Measurements from ENCODE around the gene DNAH9.

Gene DNAH9

DNA sequence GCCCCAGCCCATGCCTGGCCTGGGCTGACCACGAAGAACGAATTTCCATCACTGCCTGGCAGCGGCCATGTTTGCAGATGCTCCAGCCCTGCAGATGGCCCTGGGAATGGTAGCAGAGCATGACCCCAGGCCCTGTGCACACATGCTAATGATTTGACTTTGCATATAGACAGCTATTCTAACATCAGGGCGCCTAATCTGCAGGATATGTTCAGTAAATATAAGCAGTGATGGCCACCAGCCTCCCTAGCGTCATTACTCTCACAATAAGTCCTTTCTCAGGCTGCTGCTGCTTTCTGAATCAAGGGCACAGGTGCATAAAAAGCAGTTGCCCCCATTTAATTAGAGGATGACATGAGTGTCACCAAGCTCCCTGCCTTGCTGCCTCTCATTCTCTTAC is 24.2 kb downstream of the DNAH9 start:
- TF ChIP-seq EZH2phosphoT487 (IDR thresholded peaks at IDR 0.05; ENCODE audit: low read depth) = no peak
- TF ChIP-seq, protein P1, sequence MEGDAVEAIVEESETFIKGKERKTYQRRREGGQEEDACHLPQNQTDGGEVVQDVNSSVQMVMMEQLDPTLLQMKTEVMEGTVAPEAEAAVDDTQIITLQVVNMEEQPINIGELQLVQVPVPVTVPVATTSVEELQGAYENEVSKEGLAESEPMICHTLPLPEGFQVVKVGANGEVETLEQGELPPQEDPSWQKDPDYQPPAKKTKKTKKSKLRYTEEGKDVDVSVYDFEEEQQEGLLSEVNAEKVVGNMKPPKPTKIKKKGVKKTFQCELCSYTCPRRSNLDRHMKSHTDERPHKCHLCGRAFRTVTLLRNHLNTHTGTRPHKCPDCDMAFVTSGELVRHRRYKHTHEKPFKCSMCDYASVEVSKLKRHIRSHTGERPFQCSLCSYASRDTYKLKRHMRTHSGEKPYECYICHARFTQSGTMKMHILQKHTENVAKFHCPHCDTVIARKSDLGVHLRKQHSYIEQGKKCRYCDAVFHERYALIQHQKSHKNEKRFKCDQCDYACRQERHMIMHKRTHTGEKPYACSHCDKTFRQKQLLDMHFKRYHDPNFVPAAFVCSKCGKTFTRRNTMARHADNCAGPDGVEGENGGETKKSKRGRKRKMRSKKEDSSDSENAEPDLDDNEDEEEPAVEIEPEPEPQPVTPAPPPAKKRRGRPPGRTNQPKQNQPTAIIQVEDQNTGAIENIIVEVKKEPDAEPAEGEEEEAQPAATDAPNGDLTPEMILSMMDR (IDR thresholded peaks at IDR 0.05; ENCODE audit: low read depth, low read length) = no peak
- H3K79me2 ChIP-seq (ENCODE audit: low read length) = no peaks in the 10 kb centered on the region
- no peak overlapping the region for H2AFZ ChIP-seq (ENCODE audit: low read depth, low read length)
- no peak overlapping the region for H3K4me3 ChIP-seq (ENCODE audit: low read length)
- no peak overlapping the region for H3K4me2 ChIP-seq (ENCODE audit: low read length)
- no peak overlapping the region for H3K27ac ChIP-seq (ENCODE audit: low read length)
- H3K4me1 ChIP-seq (ENCODE audit: low read length) = no peaks in the 10 kb centered on the region
- H3K9ac ChIP-seq (ENCODE audit: low read length) = no peak overlapping the region
- no peaks in the 10 kb centered on the region for H4K20me1 ChIP-seq (ENCODE audit: insufficient read depth, low read length)
- H3K9me3 ChIP-seq (ENCODE audit: insufficient read depth, low read length) = no peaks in the 10 kb centered on the region
- H3K36me3 ChIP-seq (replicated peaks; ENCODE audit: low read depth, low read length) = no peaks in the 10 kb centered on the region
- H3K27me3 ChIP-seq (ENCODE audit: low read depth, low read length) = peaks cover 6% of the 10 kb centered on the region

DNA sequence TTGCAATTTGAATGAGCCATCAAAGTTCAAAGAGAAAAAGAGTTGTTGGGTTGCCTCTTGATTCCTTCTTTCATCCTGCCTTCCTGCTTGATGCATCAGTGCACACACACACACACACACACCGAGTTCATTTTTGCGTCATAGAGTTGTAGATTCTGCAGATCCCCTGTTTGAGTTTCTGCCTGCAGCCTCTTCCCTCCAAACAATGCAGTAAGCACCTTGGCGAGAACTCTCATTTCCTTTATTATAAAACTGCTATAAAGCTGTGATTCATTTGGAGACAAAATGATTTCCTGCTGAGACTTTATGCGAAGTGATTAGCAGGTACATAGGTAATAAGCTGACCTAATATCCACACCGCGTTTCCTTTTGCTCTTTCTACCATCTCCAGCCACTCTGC is 26.7 kb downstream of the DNAH9 start:
- H3K36me3 ChIP-seq (replicated peaks; ENCODE audit: low read depth, low read length) = no peaks in the 10 kb centered on the region
- no peak overlapping the region for H3K4me3 ChIP-seq (ENCODE audit: low read length)
- H3K9me3 ChIP-seq (ENCODE audit: insufficient read depth, low read length) = no peaks in the 10 kb centered on the region
- H3K9ac ChIP-seq (ENCODE audit: low read length) = no peak overlapping the region
- H2AFZ ChIP-seq (ENCODE audit: low read depth, low read length) = no peak overlapping the region
- no peaks in the 10 kb centered on the region for H3K4me1 ChIP-seq (ENCODE audit: low read length)
- H3K4me2 ChIP-seq (ENCODE audit: low read length) = no peak overlapping the region
- H3K27ac ChIP-seq (ENCODE audit: low read length) = no peak overlapping the region
- TF ChIP-seq, protein P1 (IDR thresholded peaks at IDR 0.05; ENCODE audit: low read depth, low read length) = no peak
- no peak for TF ChIP-seq EZH2phosphoT487 (IDR thresholded peaks at IDR 0.05; ENCODE audit: low read depth)
- no peaks in the 10 kb centered on the region for H4K20me1 ChIP-seq (ENCODE audit: insufficient read depth, low read length)
- H3K27me3 ChIP-seq (ENCODE audit: low read depth, low read length) = peaks cover 6% of the 10 kb centered on the region
- no peaks in the 10 kb centered on the region for H3K79me2 ChIP-seq (ENCODE audit: low read length)

DNA sequence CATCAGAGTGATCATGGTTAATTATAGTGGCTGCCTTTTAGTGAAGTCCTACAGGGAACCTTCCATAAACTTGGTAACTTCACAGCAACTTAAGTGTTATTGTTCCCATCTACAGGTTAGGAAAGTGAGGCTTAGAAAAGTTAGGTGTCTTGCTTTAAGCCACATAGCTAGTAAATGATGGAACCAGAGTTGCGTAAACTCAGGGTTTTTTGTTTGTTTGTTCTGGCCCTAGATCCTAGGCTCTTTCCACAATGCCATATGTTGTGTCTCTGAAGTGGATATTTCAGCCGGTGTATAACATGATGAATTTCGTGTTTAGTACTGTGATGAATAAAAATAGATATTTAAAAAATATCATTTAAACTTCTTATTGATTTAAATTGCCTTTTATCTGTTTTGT is 27.6 kb downstream of the DNAH9 start:
- H3K4me1 ChIP-seq (ENCODE audit: low read length) = no peaks in the 10 kb centered on the region
- no peak overlapping the region for H3K4me2 ChIP-seq (ENCODE audit: low read length)
- H2AFZ ChIP-seq (ENCODE audit: low read depth, low read length) = no peak overlapping the region
- peaks cover 6% of the 10 kb centered on the region for H3K27me3 ChIP-seq (ENCODE audit: low read depth, low read length)
- H3K36me3 ChIP-seq (replicated peaks; ENCODE audit: low read depth, low read length) = no peaks in the 10 kb centered on the region
- no peak overlapping the region for H3K9ac ChIP-seq (ENCODE audit: low read length)
- H3K9me3 ChIP-seq (ENCODE audit: insufficient read depth, low read length) = no peaks in the 10 kb centered on the region
- TF ChIP-seq, protein P1 (IDR thresholded peaks at IDR 0.05; ENCODE audit: low read depth, low read length) = no peak
- TF ChIP-seq EZH2phosphoT487 (IDR thresholded peaks at IDR 0.05; ENCODE audit: low read depth) = no peak
- no peaks in the 10 kb centered on the region for H3K79me2 ChIP-seq (ENCODE audit: low read length)
- H4K20me1 ChIP-seq (ENCODE audit: insufficient read depth, low read length) = no peaks in the 10 kb centered on the region
- H3K4me3 ChIP-seq (ENCODE audit: low read length) = no peak overlapping the region
- no peak overlapping the region for H3K27ac ChIP-seq (ENCODE audit: low read length)

DNA sequence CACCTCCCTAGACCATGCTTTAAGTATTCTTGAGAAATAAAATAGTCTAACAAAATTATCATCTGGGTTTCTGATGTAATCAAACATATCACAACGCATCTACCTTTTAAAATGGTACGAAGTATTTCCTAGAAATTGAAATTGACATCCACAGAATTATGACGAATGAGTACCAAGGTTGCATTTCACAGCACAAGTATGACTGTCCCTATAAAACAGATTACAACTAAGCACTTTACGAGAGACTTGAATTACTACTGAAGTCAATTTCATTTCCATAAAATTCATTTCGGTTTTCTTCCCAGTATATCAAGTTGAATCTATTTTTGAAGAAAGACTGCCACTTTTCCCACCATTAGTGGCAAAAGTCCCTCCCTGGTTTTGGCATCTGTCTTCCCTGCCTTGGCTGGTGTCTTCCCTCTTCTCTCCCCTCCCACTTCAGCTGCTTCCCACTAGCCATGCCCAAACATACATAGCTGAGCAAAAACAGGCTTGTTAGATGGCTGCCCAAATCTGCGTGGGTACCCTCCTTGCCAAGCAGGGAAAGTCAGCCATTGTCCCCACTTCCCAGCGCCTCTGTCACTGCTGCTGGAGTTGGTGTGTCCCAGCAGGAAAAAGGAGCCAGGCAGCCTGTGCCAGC is 29.2 kb downstream of the DNAH9 start:
- Histone ChIP-seq H3K4me1 (ENCODE audit: low read length) (no peaks in the 10 kb centered on the region), H2AFZ (ENCODE audit: low read depth, low read length) (no peak overlapping the region), H3K36me3 (replicated peaks; ENCODE audit: low read depth, low read length) (no peaks in the 10 kb centered on the region), H3K27me3 (ENCODE audit: low read depth, low read length) (peaks cover 6% of the 10 kb centered on the region), H3K4me2 (ENCODE audit: low read length) (no peak overlapping the region), H3K9ac (ENCODE audit: low read length) (no peak overlapping the region), H3K79me2 (ENCODE audit: low read length) (no peaks in the 10 kb centered on the region), H3K27ac (ENCODE audit: low read length) (no peak overlapping the region), H4K20me1 (ENCODE audit: insufficient read depth, low read length) (no peaks in the 10 kb centered on the region), H3K4me3 (ENCODE audit: low read length) (no peak overlapping the region), H3K9me3 (ENCODE audit: insufficient read depth, low read length) (no peaks in the 10 kb centered on the region)
- TF ChIP-seq EZH2phosphoT487 (IDR thresholded peaks at IDR 0.05; ENCODE audit: low read depth) = no peak
- TF ChIP-seq, protein P1 (IDR thresholded peaks at IDR 0.05; ENCODE audit: low read depth, low read length) = no peak

Measured in OCI-LY3 (cell line).